A549 treated with Mapracorat at 1 μM for 4 hours (cell line): ENCODE data around the gene ACOT6. TPM values are rescaled to one million over a fixed set of nuclear protein-coding genes. Genes with fewer than 3 reads are reported as not detected.

Experiments
- total RNA-seq: library from RNA; stranded (reverse); fragments of 200-300 nt; extraction: Qiagen RNA extraction; gene quantifications from 5 replicates; pipeline ENCODE4 v1.2.3, GENCODE V29; 2022

The ACOT6 gene
- not detected in 5 replicates for total RNA-seq

DNA sequence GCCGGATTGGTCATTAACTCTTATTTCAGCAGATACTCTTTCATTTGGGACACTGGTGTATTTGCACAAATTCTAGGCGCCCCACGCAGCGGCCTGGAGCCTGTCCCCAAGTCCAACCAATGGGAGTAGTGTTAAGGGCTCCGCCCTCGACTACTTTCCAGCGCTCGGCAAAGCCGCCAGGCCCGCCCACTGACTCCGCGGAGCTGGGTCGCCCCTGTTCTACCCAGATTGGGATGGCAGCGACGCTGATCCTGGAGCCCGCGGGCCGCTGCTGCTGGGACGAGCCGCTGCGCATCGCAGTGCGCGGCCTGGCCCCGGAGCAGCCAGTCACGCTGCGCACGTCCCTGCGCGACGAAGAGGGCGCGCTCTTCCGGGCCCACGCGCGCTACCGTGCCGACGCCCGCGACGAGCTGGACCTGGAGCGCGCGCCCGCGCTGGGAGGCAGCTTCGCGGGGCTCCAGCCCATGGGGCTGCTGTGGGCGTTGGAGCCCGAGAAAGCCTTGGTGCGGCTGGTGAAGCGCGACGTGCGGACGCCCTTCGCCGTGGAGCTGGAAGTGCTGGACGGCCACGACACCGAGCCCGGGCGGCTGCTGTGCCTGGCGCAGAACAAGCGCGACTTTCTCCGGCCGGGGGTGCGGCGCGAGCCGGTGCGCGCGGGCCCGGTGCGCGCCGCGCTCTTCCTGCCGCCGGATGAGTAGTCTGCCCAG is at the start of gene ACOT6:
TSS of gene ACOT6 (plus strand) at position 179 of the 707 bp plus-strand sequence. CDS start at position 234, 55 bp downstream.

DNA sequence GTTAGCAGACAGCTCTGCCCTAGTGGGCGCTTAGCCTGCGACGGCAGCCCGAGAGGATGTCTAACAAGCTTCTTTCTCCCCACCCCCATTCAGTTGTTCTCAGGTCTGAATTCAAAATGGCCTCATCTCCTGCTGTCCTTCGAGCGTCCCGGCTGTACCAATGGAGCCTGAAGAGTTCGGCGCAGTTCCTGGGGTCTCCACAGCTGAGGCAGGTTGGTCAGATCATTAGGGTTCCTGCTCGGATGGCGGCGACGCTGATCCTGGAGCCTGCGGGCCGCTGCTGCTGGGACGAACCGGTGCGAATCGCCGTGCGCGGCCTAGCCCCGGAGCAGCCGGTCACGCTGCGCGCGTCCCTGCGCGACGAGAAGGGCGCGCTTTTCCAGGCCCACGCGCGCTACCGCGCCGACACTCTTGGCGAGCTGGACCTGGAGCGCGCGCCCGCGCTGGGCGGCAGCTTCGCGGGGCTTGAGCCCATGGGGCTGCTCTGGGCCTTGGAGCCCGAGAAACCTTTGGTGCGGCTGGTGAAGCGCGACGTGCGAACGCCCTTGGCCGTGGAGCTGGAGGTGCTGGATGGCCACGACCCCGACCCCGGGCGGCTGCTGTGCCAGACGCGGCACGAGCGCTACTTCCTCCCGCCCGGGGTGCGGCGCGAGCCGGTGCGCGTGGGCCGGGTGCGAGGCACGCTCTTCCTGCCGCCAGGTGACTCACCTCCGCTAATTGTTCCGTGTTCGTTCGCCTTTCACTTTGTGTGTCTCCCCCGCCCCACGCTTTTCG is 42.9 kb upstream of the ACOT6 start, which contains the start of gene ACOT2:
TSS of gene ACOT2 (plus strand) at position 29 of the 774 bp plus-strand sequence. CDS start at position 57, 28 bp downstream.

DNA sequence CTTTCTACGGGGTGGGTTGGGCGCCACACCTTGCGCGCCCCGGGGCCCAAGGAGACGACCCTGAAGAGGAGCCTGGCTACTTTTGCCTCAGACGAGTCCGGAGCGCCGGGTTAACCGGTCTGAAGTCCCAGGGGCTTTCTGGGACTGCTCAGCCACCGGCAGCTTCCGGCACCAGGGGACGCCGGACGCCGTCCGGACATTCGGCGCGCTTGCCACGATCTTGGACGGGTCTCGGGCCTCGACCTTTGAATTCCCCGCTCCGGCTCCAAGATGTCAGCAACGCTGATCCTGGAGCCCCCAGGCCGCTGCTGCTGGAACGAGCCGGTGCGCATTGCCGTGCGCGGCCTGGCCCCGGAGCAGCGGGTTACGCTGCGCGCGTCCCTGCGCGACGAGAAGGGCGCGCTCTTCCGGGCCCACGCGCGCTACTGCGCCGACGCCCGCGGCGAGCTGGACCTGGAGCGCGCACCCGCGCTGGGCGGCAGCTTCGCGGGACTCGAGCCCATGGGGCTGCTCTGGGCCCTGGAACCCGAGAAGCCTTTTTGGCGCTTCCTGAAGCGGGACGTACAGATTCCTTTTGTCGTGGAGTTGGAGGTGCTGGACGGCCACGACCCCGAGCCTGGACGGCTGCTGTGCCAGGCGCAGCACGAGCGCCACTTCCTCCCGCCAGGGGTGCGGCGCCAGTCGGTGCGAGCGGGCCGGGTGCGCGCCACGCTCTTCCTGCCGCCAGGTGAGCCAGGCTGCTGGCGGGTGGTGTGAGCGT is 20.4 kb upstream of the ACOT6 start, which contains the start of gene ACOT4:
TSS of gene ACOT4 (plus strand) at position 184 of the 760 bp plus-strand sequence. CDS start at position 271, 87 bp downstream.

DNA sequence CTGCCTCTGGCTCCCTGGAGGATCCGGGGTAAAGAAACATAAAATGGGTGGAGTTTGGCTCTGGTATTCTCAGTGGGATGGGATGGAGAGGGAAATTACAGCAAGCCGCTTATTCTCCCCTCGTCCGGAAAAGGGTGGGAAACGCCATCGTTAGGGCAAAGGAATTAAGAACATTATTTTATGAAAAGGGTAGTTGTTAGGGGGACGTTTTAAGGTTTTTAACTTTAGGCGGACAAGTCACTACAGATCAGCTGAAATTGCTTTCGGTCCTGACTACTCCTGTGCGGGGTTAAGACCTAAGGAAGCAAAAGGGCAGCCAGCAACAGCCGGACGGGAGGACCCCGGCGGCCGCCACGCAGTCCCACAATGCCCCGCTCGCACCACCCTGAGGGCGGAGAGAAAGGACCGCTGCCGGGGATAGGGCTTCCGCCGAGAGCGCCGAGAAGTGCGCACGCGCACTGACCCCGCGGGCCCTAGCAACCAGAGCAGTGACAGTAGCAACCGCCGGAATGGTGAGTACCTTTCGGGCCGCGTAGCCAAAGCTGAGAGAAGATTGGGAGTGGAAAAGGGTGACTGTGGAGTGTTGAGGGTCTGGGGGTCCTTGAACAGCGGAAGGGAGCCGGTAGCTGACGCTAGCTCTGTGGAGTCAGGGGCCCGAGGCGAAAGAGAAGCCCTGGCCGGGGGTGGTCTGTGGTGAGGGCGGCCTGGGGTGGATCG is 32.4 kb downstream of the ACOT6 start, which contains the start of gene DNAL1:
TSS of gene DNAL1 (plus strand) at position 456 of the 717 bp plus-strand sequence. CDS start at position 510, 54 bp downstream.

Other genes with a start within 250 kb of the ACOT6 start
- 33.6 to 42.4 TPM (median 39.6 TPM) in 5 replicates for gene NUMB, start 154.0 kb upstream of the ACOT6 start, total RNA-seq
- gene RIOX1, start 121.6 kb upstream of the ACOT6 start, total RNA-seq: 19.1 to 25.2 TPM (median 24.4 TPM) in 5 replicates
- 6.0 to 8.8 TPM (median 7.8 TPM) in 5 replicates for gene ACOT1, start 75.4 kb upstream of the ACOT6 start, total RNA-seq
- 0.05 to 0.26 TPM (median 0.18 TPM) in 3 of 5 replicates, not detected in the others for gene HEATR4, start 53.6 kb upstream of the ACOT6 start, total RNA-seq
- 42.3 to 55.0 TPM (median 54.1 TPM) in 5 replicates for gene ACOT2, start 43.3 kb upstream of the ACOT6 start, total RNA-seq
- 1.8 to 2.0 TPM (median 1.9 TPM) in 5 replicates for gene ACOT4, start 20.6 kb upstream of the ACOT6 start, total RNA-seq
- 7.4 to 12.5 TPM (median 10.2 TPM) in 5 replicates for gene DNAL1, start 32.5 kb downstream of the ACOT6 start, total RNA-seq
- gene PNMA1, start 101.9 kb downstream of the ACOT6 start, total RNA-seq: 56.9 to 62.2 TPM (median 59.3 TPM) in 5 replicates
- gene PTGR2, start 239.3 kb downstream of the ACOT6 start, total RNA-seq: 7.0 to 10.2 TPM (median 8.4 TPM) in 5 replicates